NCI-H345 (cell line): ENCODE results near the gene RETREG1.
"Not testable (repeated sequence)": the region's sequence is repeated elsewhere in the genome, so short reads cannot be mapped to it uniquely, and the experiment has no call there.

ENCODE experiments used
- DNase-seq: peaks from one replicate; lab custom pipeline; 2025; lab: John Stamatoyannopoulos, UW

The RETREG1 gene

DNA sequence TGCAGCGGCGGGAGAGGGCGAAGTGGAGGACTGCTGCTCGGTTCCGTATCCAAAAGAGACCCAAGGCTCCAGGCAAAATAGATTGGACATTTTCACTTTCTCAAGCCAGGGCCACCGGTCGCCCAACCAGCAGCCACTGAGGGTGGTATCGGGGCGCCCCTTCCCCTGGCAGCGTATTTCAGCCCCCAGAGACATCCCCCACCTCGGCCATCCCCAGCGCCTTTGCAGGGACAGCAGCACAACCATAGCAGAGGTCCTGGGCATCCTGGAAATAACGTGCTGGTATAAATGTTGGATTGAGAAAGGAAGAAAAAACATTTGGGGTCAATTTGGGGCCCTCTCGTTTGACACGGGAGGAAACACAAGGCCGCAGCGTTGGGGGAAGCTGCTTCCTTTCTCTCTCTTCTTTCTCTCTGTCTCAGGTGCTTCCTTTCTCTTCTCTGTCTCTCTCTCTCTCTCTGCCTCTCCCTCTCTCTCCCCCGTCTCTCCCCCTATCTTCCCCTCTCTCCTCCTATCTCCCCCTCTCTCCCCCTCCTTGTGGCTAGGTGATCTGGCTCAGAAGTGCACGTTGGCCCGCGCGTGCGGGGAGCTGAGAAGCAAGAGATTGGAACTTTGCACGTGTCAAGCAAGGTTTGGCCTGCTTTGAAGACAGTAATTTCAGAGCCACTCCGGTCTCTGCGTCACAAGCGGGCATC lies 624 bp upstream of the RETREG1 start:
- DNase-seq: peak; percentile 48

GRCh38 chr5:16615741-16616535 lies 859 bp downstream of the RETREG1 start:
- DNase-seq: peak; percentile 52

GRCh38 chr5:16612007-16612406 lies 4.8 kb downstream of the RETREG1 start:
- DNase-seq: no peak

GRCh38 chr5:16610896-16611295 lies 5.9 kb downstream of the RETREG1 start:
- DNase-seq: not testable (repeated sequence)

DNA sequence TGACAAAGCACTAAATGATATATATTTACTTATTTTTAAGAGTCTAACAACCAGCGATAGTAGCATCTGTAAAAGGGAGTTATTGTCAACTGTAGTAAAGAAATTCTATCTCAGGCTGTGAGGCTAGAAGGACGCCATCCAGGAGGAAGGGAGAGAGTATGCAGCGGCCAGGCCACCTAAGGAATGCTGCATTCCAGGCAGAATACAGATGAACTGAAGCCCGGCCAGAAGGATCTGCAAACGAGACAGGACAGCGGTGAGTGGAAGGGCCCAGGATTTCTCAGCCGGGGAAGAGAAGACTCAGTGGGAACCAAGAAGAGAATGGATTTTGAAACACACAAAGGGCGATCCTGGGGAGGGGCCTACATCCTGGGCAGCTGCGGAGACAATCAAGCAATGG lies 7.4 kb downstream of the RETREG1 start:
- DNase-seq: no peak

- DNase-seq: no peak
These were observed 10.2 kb downstream of the RETREG1 start for GRCh38 chr5:16606628-16607027.

GRCh38 chr5:16603701-16604100 lies 13.1 kb downstream of the RETREG1 start:
- no peak for DNase-seq

- DNase-seq: no peak
These were observed 13.5 kb downstream of the RETREG1 start for GRCh38 chr5:16603295-16603694.

GRCh38 chr5:16602182-16602581 lies 14.6 kb downstream of the RETREG1 start:
- DNase-seq: no peak

DNA sequence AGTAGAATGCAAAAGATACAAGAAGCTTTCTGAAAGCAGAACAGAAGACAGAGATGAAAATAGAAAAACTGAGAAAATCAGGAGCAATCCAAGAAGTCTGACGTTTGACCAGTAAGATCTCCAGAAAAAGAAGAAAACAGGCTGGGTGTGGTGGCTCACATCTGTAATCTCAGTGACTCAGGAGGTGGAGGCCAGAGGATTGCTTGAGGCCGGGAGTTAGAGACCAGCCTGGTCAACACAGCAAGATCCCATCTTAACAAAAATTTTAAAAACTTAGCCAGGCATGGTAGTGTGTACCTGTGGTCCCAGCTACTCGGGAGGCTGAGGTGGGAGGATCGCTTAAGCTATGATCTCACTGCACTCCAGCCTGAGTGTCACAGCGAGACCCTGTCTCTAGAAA lies 15.9 kb downstream of the RETREG1 start:
- DNase-seq: no peak

- DNase-seq: peak; percentile 48
These were observed 16.4 kb downstream of the RETREG1 start for GRCh38 chr5:16600397-16600796.

GRCh38 chr5:16597946-16598694 lies 18.7 kb downstream of the RETREG1 start:
- DNase-seq: no peak

GRCh38 chr5:16596581-16596940 lies 20.2 kb downstream of the RETREG1 start:
- peak; percentile 76 for DNase-seq

GRCh38 chr5:16595881-16596580 lies 20.8 kb downstream of the RETREG1 start:
- no peak for DNase-seq

- DNase-seq: no peak
These were observed 23.2 kb downstream of the RETREG1 start for GRCh38 chr5:16593628-16594027.

GRCh38 chr5:16593013-16593412 lies 23.8 kb downstream of the RETREG1 start:
- DNase-seq: peak; percentile 21

DNA sequence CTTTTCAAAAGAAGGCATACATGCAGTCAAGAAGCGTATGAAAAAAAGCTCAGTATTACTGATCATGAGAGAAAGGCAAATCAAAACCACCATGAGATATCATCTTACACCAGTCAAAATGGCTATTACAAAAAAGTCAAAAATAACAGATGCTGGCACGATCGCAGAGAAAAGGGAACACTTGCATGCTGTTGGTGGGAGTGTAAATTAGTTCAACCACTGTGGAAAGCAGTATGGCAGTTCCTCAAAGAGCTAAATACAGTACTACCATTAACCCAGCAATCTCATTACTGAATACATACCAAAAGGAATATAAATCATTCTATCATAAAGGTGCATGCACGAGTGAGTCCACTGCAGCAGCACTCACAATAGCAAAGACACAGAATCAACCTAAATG lies 24.5 kb downstream of the RETREG1 start:
- DNase-seq: no peak

DNA sequence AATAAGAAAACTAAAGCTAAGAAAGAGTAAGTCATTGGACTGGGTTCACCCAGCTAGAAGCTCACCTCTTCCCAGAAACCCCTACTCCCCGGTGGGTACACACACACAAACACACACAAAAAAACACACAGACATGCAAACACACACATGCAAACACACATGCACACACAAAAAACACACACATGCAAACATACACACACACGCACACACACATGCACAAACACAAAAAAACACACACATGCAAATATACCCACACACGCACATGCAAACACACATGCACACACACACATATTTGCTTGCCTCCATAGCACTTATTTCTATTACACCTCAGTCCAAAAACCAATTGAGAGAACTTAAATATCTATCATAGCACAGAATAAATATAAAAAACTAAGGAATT lies 26.1 kb downstream of the RETREG1 start:
- DNase-seq: no peak

DNA sequence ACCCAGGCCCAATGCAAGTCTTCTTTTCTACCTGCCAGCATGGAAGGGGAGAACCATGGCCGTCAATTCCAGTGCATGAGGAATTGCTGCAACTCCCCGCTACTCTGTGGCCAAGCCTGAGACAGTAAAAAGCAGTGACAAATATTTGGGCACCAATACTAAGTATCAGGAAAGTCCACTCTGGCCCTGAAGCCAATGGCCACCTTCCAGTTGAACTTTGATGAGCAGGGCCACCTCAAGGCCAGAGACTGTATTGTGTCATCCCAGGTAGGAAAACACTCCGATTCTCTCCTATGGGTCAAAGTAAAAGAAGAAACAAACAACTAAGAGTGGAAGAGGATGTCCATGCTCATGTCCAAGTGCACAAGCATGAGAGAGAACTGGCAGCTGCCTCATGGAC lies 27.1 kb downstream of the RETREG1 start:
- DNase-seq: no peak

DNA sequence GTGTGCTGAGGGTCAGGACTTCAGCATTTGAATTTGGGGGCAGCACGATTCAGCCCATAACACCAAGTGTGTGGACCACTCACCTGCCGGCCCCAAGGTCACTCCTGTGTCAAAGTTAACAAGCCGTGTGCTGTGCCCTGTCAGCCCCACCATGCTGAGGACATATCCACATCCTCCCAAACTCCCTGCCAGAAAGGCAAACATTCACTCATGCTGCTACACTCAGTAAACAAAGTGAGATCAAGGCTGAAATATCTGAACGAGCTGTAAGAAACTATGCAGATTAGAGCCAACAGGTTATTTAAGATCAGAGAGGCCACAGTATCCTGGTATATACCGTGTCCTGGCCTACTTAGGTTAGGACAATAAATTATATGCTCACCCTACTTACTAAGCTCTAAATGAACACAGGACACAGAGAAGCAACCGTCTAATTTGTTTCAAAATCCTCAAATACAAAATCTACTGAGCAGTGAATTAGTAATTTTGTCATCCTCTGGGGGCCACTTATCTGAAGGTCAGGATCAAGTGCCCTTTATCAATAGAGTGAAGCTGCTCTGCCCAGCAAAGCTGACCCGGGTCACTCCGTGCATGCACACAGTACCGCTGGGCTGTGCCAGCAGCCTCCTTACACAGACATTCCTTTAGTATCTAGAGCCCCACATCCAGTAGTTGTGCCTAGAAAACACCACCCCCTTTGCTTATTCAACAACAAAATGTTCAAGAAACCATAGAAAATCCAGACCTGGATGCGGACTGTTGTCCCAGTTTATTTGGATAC lies 28.2 kb downstream of the RETREG1 start:
- peak; percentile 53 for DNase-seq

DNA sequence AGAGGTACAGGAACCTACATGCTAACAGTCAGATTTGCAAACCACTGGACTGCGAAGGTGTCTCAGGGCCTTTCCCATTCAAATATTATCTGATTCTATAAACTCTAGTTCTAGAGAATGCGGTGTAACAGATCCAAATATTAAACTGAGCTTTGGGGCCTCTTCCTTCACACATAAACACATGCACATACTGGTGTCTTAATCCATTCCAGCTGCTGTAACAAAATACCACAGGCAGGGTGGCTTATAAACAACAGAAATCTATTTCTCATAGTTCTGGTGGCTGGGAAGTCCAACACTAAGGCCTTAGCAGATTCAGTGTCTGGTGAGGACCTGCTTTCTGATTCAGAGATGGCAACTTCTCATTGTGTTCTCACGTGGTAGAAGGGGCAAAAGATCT lies 30.2 kb downstream of the RETREG1 start:
- no peak for DNase-seq
